NCI-H2227 treated with DMSO at 0.1 percent for 48 hours (cell line): ENCODE results near the gene PGGHG.
"Not testable (repeated sequence)": the region's sequence is repeated elsewhere in the genome, so short reads cannot be mapped to it uniquely, and the experiment has no call there.

Experiments
- DNase-seq: peaks from one replicate; lab custom pipeline; 2025; lab: John Stamatoyannopoulos, UW

PGGHG gene

GRCh38 chr11:297586-298405, 8.9 kb downstream of the PGGHG start:
- DNase-seq = no peak

GRCh38 chr11:298406-299065, 9.6 kb downstream of the PGGHG start:
- no peak for DNase-seq

GRCh38 chr11:299081-299891, 10.4 kb downstream of the PGGHG start, which contains the start of gene IFITM5:
Gene IFITM5 (minus strand): TSS chr11:299526. CDS start chr11:299490, 36 bp downstream.
- DNase-seq = no peak

GRCh38 chr11:299951-300735, 11.2 kb downstream of the PGGHG start:
- DNase-seq = no peak

GRCh38 chr11:303363-303762, 14.4 kb downstream of the PGGHG start:
- DNase-seq = no peak

- no peak for DNase-seq
Observed at GRCh38 chr11:304061-304506, 15.2 kb downstream of the PGGHG start.

GRCh38 chr11:304915-305843, 16.3 kb downstream of the PGGHG start:
- no peak for DNase-seq

GRCh38 chr11:305844-306211, 16.9 kb downstream of the PGGHG start:
- DNase-seq = no peak

- no peak for DNase-seq
Observed at GRCh38 chr11:306645-307371, 17.9 kb downstream of the PGGHG start.

- DNase-seq = not testable (repeated sequence)
Observed at GRCh38 chr11:307766-308708, 19.1 kb downstream of the PGGHG start, which contains the start of gene IFITM2. Gene IFITM2 (plus strand): TSS chr11:307816. CDS start chr11:308193, 377 bp downstream.

GRCh38 chr11:308740-309665, 20.1 kb downstream of the PGGHG start:
- DNase-seq = not testable (repeated sequence)

- DNase-seq = not testable (repeated sequence)
Observed at GRCh38 chr11:309979-310572, 21.1 kb downstream of the PGGHG start.

GRCh38 chr11:311013-311748, 22.3 kb downstream of the PGGHG start:
- not testable (repeated sequence) for DNase-seq

GRCh38 chr11:312092-312816, 23.3 kb downstream of the PGGHG start:
- DNase-seq = no peak

GRCh38 chr11:313304-313786, 24.4 kb downstream of the PGGHG start:
- DNase-seq = no peak
